Mesangial cell (primary cell): ENCODE measurements around the gene AZGP1. TPM values are rescaled to one million over a fixed set of nuclear protein-coding genes. Genes with fewer than 3 reads are reported as not detected.

Source experiments
- total RNA-seq: library from RNA; depleted of rRNA; stranded (reverse); fragments of >200 nt; gene quantifications from 2 replicates; pipeline ENCODE4 v1.2.3, GENCODE V29; 2015

The AZGP1 gene
- total RNA-seq, result 0.49 TPM in 1 of 2 replicates, not detected in the other

GRCh38 chr7:99975782-99976521 lies at the start of gene AZGP1:
AZGP1 (minus strand) TSS chr7:99976031; CDS start chr7:99976020, 11 bp downstream.

GRCh38 chr7:100015232-100016214 lies 39.7 kb upstream of the AZGP1 start, which contains the start of gene ZKSCAN1:
ZKSCAN1 (plus strand) TSS chr7:100015596; CDS start chr7:100023507, 7,911 bp downstream.

GRCh38 chr7:99928994-99929729 lies 46.7 kb downstream of the AZGP1 start, which contains the start of gene GJC3:
GJC3 (minus strand) TSS chr7:99929620; CDS start chr7:99929620, 0 bp downstream.

GRCh38 chr7:99918959-99919813 lies 56.6 kb downstream of the AZGP1 start, which contains the start of gene TRIM4:
TRIM4 (minus strand) TSS chr7:99919530; CDS start chr7:99919401, 129 bp downstream.

Other genes starting within 250 kb of the AZGP1 start
- not detected in 2 replicates for gene CYP3A7, start 240.8 kb downstream of the AZGP1 start, total RNA-seq
- gene CYP3A4, start 191.8 kb downstream of the AZGP1 start, total RNA-seq, result under 0.01 TPM in 1 of 2 replicates, not detected in the other
- not detected in 2 replicates for gene CYP3A43, start 148.0 kb downstream of the AZGP1 start, total RNA-seq
- gene OR2AE1, start 99.0 kb downstream of the AZGP1 start, total RNA-seq, result not detected in 2 replicates
- gene TRIM4, start 56.5 kb downstream of the AZGP1 start, total RNA-seq, result 11.1 and 22.4 TPM in 2 replicates
- gene GJC3, start 46.4 kb downstream of the AZGP1 start, total RNA-seq, result not detected in 2 replicates
- gene ZKSCAN1, start 39.6 kb upstream of the AZGP1 start, total RNA-seq, result 9.5 and 22.1 TPM in 2 replicates
- 5.9 and 12.8 TPM in 2 replicates for gene ZSCAN21, start 73.7 kb upstream of the AZGP1 start, total RNA-seq
- 14.0 and 22.6 TPM in 2 replicates for gene ZNF3, start 105.7 kb upstream of the AZGP1 start, total RNA-seq
- 64.1 and 82.9 TPM in 2 replicates for gene COPS6, start 112.9 kb upstream of the AZGP1 start, total RNA-seq
- gene MCM7, start 125.4 kb upstream of the AZGP1 start, total RNA-seq, result 43.5 and 242 TPM in 2 replicates
- gene AP4M1, start 125.6 kb upstream of the AZGP1 start, total RNA-seq, result 21.3 and 31.3 TPM in 2 replicates
- 62.0 and 104 TPM in 2 replicates for gene TAF6, start 143.3 kb upstream of the AZGP1 start, total RNA-seq
- gene CNPY4, start 143.6 kb upstream of the AZGP1 start, total RNA-seq, result 11.2 and 12.5 TPM in 2 replicates
- 2.2 and 2.8 TPM in 2 replicates for gene MBLAC1, start 150.9 kb upstream of the AZGP1 start, total RNA-seq
- gene LAMTOR4, start 172.9 kb upstream of the AZGP1 start, total RNA-seq, result 166 and 186 TPM in 2 replicates
- gene TRAPPC14, start 182.7 kb upstream of the AZGP1 start, total RNA-seq, result 9.8 and 13.1 TPM in 2 replicates
- 1.3 and 2.7 TPM in 2 replicates for gene GAL3ST4, start 192.6 kb upstream of the AZGP1 start, total RNA-seq
- 2.8 and 4.4 TPM in 2 replicates for gene GPC2, start 201.3 kb upstream of the AZGP1 start, total RNA-seq
- 0.25 and 0.33 TPM in 2 replicates for gene STAG3, start 201.9 kb upstream of the AZGP1 start, total RNA-seq
- not detected in 2 replicates for gene PVRIG, start 243.9 kb upstream of the AZGP1 start, total RNA-seq